K562 (cell line): ENCODE data around the gene ABHD3. TPM values are rescaled to one million over a fixed set of nuclear protein-coding genes. Genes with fewer than 3 reads are reported as not detected.
"Not testable (repeated sequence)": the region's sequence is repeated elsewhere in the genome, so short reads cannot be mapped to it uniquely, and the experiment has no call there.

ENCODE experiments used
- ATAC-seq: fragments of 200-7000 bp; cut with Tn5 transposase; 3 replicates; pipeline ENCODE4 v1.9.1; 2020; ENCODE audit warnings: moderate library complexity
- BruUV-seq: library from RNA; stranded (reverse); fragments of 400-500 nt; replicated peaks from 2 replicates; lab custom pipeline; 2021; lab: Mats Ljungman, UMichigan
- CTCF ChIA-PET: fragments of 300-600 bp; formaldehyde crosslinking; extraction: SDS; loops from one replicate; lab custom pipeline; 2021; ENCODE audit warnings: low intra/inter-chr PET ratio; lab: Yijun Ruan, JAX
- POLR2A ChIA-PET: fragments of 300-600, 350-650 bp; sonication (Branson Sonifier 250); formaldehyde crosslinking; extraction: SDS; loops from one replicate; lab custom pipeline; 2021; ENCODE audit warnings: antibody characterized with exemption, inconsistent platforms; lab: Yijun Ruan, JAX
- DNase-seq, 4 experiments: peaks; one replicate each; pipeline versions ENCODE4 v3.0.0 to v3.0.0-alpha.2; 2011 to 2018; ENCODE audit warnings: low spot score in 3 of 4, mixed read lengths in 3 of 4; ENCODE audit errors: extremely low read depth in 1 of 4
- FAIRE-seq: peaks from 2 replicates; lab custom pipeline; 2011; peaks lifted over from hg19 to GRCh38; lab: Jason Lieb, UNC
- H2AFZ ChIP-seq: 2 replicates; pipeline ENCODE4 v1.6.0; 2011; ENCODE audit warnings: low read depth, low read length, control low read depth, inconsistent platforms
- H3K27ac ChIP-seq: fragments of 200-600 bp; 3 replicates; pipeline ENCODE4 v1.8.0; 2011; ENCODE audit warnings: low read depth, mild to moderate bottlenecking, control low read depth, inconsistent platforms, low read length, moderate library complexity, mixed read lengths; ENCODE audit errors: extremely low read depth
- H3K27me3 ChIP-seq, 2 experiments: fragments of 300-600 bp in 1 of 2; 2 replicates in 1 of 2; 3 replicates in 1 of 2; pipeline versions ENCODE4 v1.6.0 to v1.8.0; 2011; ENCODE audit warnings: inconsistent platforms in 2 of 2, low read length in 2 of 2, mild to moderate bottlenecking in 1 of 2, mixed read lengths in 1 of 2, moderate library complexity in 1 of 2; ENCODE audit not compliant: control insufficient read depth in 2 of 2, insufficient read depth in 2 of 2
- H3K36me3 ChIP-seq: fragments of 300-600 bp; 3 replicates; pipeline ENCODE4 v1.8.0; 2011; ENCODE audit warnings: mild to moderate bottlenecking, low read length, inconsistent platforms; ENCODE audit not compliant: control insufficient read depth, insufficient read depth
- H3K4me1 ChIP-seq, 2 experiments: fragments of 200-600 bp in 1 of 2; replicated peaks in 1 of 2; 2 replicates in 1 of 2; 3 replicates in 1 of 2; pipeline versions ENCODE4 v1.5.1 to v1.8.0; 2011; ENCODE audit warnings: inconsistent platforms in 2 of 2, low read length in 2 of 2, mild to moderate bottlenecking in 1 of 2, mixed read lengths in 1 of 2, moderate library complexity in 1 of 2; ENCODE audit not compliant: control insufficient read depth in 2 of 2, insufficient read depth in 2 of 2
- H3K4me2 ChIP-seq: 2 replicates; pipeline ENCODE4 v1.6.1; 2011; ENCODE audit warnings: low read length, control low read depth, inconsistent platforms, mixed read lengths; ENCODE audit not compliant: insufficient read depth
- H3K4me3 ChIP-seq: fragments of 200-600 bp; sonication (generic), shearing (Covaris generic); 2 replicates; pipeline ENCODE4 v1.5.1; 2016; ENCODE audit warnings: control low read depth, inconsistent platforms
- H3K79me2 ChIP-seq: fragments of 200-600 bp; 3 replicates; pipeline ENCODE4 v1.8.0; 2011; ENCODE audit warnings: low read length, inconsistent platforms; ENCODE audit not compliant: control insufficient read depth, insufficient read depth
- H3K9ac ChIP-seq, 2 experiments: 2 replicates each; pipeline versions ENCODE4 v1.6.0 to v1.6.1; 2011; ENCODE audit warnings: low read depth in 2 of 2, low read length in 2 of 2, control low read depth in 1 of 2, inconsistent platforms in 1 of 2, mild to moderate bottlenecking in 1 of 2, mixed read lengths in 1 of 2; ENCODE audit not compliant: insufficient read depth in 1 of 2
- H3K9me1 ChIP-seq: one replicate; pipeline ENCODE4 v1.6.0; 2011; ENCODE audit warnings: inconsistent platforms, mild to moderate bottlenecking, low read length, moderate library complexity; ENCODE audit not compliant: control insufficient read depth, insufficient read depth
- H3K9me3 ChIP-seq: replicated peaks from 2 replicates; pipeline ENCODE4 v1.5.1; 2011; ENCODE audit warnings: low read depth, low read length, inconsistent platforms; ENCODE audit not compliant: control insufficient read depth, insufficient read depth
- H4K20me1 ChIP-seq: replicated peaks from 2 replicates; pipeline ENCODE4 v1.6.1; 2011; ENCODE audit warnings: low read length, inconsistent platforms, mixed read lengths; ENCODE audit not compliant: control insufficient read depth, insufficient read depth
- C11orf30 ChIP-seq: fragments of 450-650 bp; IDR thresholded peaks from 2 replicates; pipeline ENCODE4 v1.6.1; 2016; ENCODE audit warnings: low read depth, mild to moderate bottlenecking
- DDX20 ChIP-seq: fragments of 450-650 bp; IDR thresholded peaks from 2 replicates; pipeline ENCODE4 v1.6.1; 2016; ENCODE audit warnings: missing genetic modification characterization, low read depth, mild to moderate bottlenecking, missing compliant biosample characterization, moderate library complexity
- MCM7 ChIP-seq, 2 experiments: fragments of 450-650 bp; IDR thresholded peaks; 2 replicates each; pipeline ENCODE4 v1.6.1; 2016 to 2018
- NFYB ChIP-seq: IDR thresholded peaks from 2 replicates; pipeline ENCODE4 v1.6.1; 2011; ENCODE audit warnings: mild to moderate bottlenecking, moderate library complexity; ENCODE audit not compliant: insufficient read length; ENCODE audit errors: extremely low read depth
- SMARCA5 ChIP-seq: fragments of 450-650 bp; IDR thresholded peaks from 2 replicates; pipeline ENCODE4 v1.6.1; 2016
- ZBTB33 ChIP-seq: sonication (generic); formaldehyde crosslinking; IDR thresholded peaks from 2 replicates; pipeline ENCODE4 v1.8.1; 2023; ENCODE audit warnings: mild to moderate bottlenecking, missing genetic modification reagents
- ZNF12 ChIP-seq: sonication (generic); formaldehyde crosslinking; IDR thresholded peaks from 2 replicates; pipeline ENCODE4 v1.4.0; 2020; ENCODE audit warnings: mild to moderate bottlenecking, missing genetic modification reagents
- ZNF316 ChIP-seq: fragments of 450-650 bp; IDR thresholded peaks from 2 replicates; pipeline ENCODE4 v1.6.1; 2016
- WGBS: fragments of 100-300 bp; shearing (Covaris generic); methylation state at CpG from one replicate; pipeline ENCODE4 v1.1.6; 2016; ENCODE audit warnings: low coverage, mixed read lengths; ENCODE audit not compliant: insufficient coverage; ENCODE audit errors: missing lambda C conversion rate; 5-methylcytosine and 5-hydroxymethylcytosine counted together
- in situ Hi-C: fragments of 300-500 bp; cut with MboI; formaldehyde crosslinking; loops from 4 replicates; pipeline ENCODE4 v1.15.0; 2018; ENCODE audit warnings: inconsistent platforms, mixed read lengths
- intact Hi-C: fragments of 100-400 bp; cut with micrococcal nuclease; formaldehyde crosslinking; loops from 2 replicates; pipeline ENCODE4 v1.14.2; 2022
- polyA plus RNA-seq, 8 experiments: library from polyadenylated mRNA; depleted of rRNA in 4 of 8; stranded (reverse) in 5 of 8; unstranded in 3 of 8; fragments of >200 nt; fragmentation: Nextera tagmentation in 2 of 8; fragmentation: Illumina TruSeq in 1 of 8; extraction: Ambion mirVana in 2 of 8; extraction: Trizol in 1 of 8; gene quantifications; 2 replicates each; pipeline versions ENCODE4 v1.2.1 to v1.2.3, GENCODE V29; 2011 to 2014; ENCODE audit warnings: inconsistent platforms in 1 of 8, missing spikeins in 1 of 8
- total RNA-seq, 7 experiments: library from RNA; depleted of rRNA in 6 of 7; stranded (reverse); fragments of >200 nt in 6 of 7; fragmentation: Illumina TruSeq in 2 of 7; extraction: Trizol in 2 of 7; gene quantifications; 2 replicates each; pipeline versions ENCODE4 v1.2.1 to v1.2.3, GENCODE V29; 2011 to 2021; ENCODE audit warnings: low replicate concordance in 1 of 7

Gene ABHD3
- total and polyA plus RNA-seq, 9 of the 15 experiments (the other 6 are each of a cell fraction or from before 2014, with no cell fraction given), result 6.3 to 38.8 (median 19.4) TPM

- H2AFZ ChIP-seq, H3K27ac ChIP-seq, CTCF ChIA-PET, FAIRE-seq, H3K4me3 ChIP-seq, H3K36me3 ChIP-seq, DNase-seq, ATAC-seq, H3K9me1 ChIP-seq, H3K4me2 ChIP-seq, H4K20me1 ChIP-seq, H3K9me3 ChIP-seq, H3K9ac ChIP-seq, BruUV-seq, H3K27me3 ChIP-seq, in situ Hi-C loops: not testable (repeated sequence)
- 61% methylated on average over 7 of the region's 7 CpGs for WGBS
- TF ChIP-seq C11orf30 (peak; percentile 39), ZNF316 (peak; percentile 75), NFYB (peak; percentile 71)
- POLR2A ChIA-PET, result interaction anchor here (0.7 to 0.9 kb wide), 2 partner anchors 19 to 41 kb away, joined by 3 to 4 read pairs; no protein-coding TSS in a partner anchor
- intact Hi-C loops, result loop anchor here (10.0 kb wide), 1 partner anchor 52 kb away; no protein-coding TSS in a partner anchor
- peaks cover 5 to 21% of the 10 kb centered on the region in 2 experiments for H3K4me1 ChIP-seq
- H3K79me2 ChIP-seq, result peaks cover 22% of the 10 kb centered on the region
Observed at GRCh38 chr18:21707130-21707529, 2.6 kb upstream of the ABHD3 start.

- ATAC-seq, result no peak
- no peak for TF ChIP-seq MCM7 (IDR thresholded peaks at IDR 0.05)
- no peak for TF ChIP-seq SMARCA5
- TF ChIP-seq ZNF12, result no peak
- TF ChIP-seq DDX20 (tag), result no peak
- peak; percentile 44; the same call in 1 of the 2 replicates for TF ChIP-seq ZBTB33 (CRISPR knock-in tag)
- DNase-seq, result no peak
- FAIRE-seq, result no peak
- Histone ChIP-seq H3K9ac (no peak overlapping the region), H3K27me3 (no peaks in the 10 kb centered on the region), H2AFZ (no peak overlapping the region), H3K4me2 (no peak overlapping the region), H3K4me3 (no peak overlapping the region), H3K27ac (no peak overlapping the region), H3K4me1 (peaks cover 5 to 18% of the 10 kb centered on the region in 2 experiments), H4K20me1 (no peaks in the 10 kb centered on the region), H3K36me3 (peaks cover 14% of the 10 kb centered on the region; the same call in 2 of the 3 replicates), H3K79me2 (peaks cover 23% of the 10 kb centered on the region), H3K9me3 (peaks cover 8% of the 10 kb centered on the region), H3K9me1 (no peaks in the 10 kb centered on the region)
- ChIA-PET POLR2A (interaction anchor here (0.7 to 0.9 kb wide), 2 partner anchors 20 to 41 kb away, joined by 3 to 4 read pairs; no protein-coding TSS in a partner anchor), CTCF (no interaction called here)
- in situ Hi-C loops (no loop called here), intact Hi-C loops (loop anchor here (10.0 kb wide), 1 partner anchor 52 kb away; no protein-coding TSS in a partner anchor)
- WGBS, result 91% methylated on average over 22 of the region's 28 CpGs
- BruUV-seq, result no TSS peak
Observed at GRCh38 chr18:21706386-21706865, 1.9 kb upstream of the ABHD3 start.
